K562 (cell line): ENCODE results near the gene SNRPD2. TPM values are rescaled to one million over a fixed set of nuclear protein-coding genes. Genes with fewer than 3 reads are reported as not detected.

Source experiments
- CHAMP1 ChIP-seq: fragments of 450-650 bp; IDR thresholded peaks from 2 replicates; pipeline ENCODE4 v1.6.1; 2016; ENCODE audit warnings: mild to moderate bottlenecking
- HBP1 ChIP-seq: fragments of 450-650 bp; formaldehyde crosslinking; IDR thresholded peaks from 2 replicates; pipeline ENCODE4 v1.4.0; 2022; ENCODE audit warnings: missing genetic modification characterization
- NFYB ChIP-seq: IDR thresholded peaks from 2 replicates; pipeline ENCODE4 v1.6.1; 2011; ENCODE audit warnings: mild to moderate bottlenecking, moderate library complexity; ENCODE audit not compliant: insufficient read length; ENCODE audit errors: extremely low read depth
- RBM22 ChIP-seq: fragments of 200-400 bp; formaldehyde crosslinking; IDR thresholded peaks from 2 replicates; pipeline ENCODE4 v1.6.1; 2018; ENCODE audit warnings: low read length, low read depth; ENCODE audit not compliant: poor library complexity, severe bottlenecking
- ZFPM2 ChIP-seq: fragments of 250-450 bp; sonication (Bioruptor Pico); IDR thresholded peaks from 2 replicates; pipeline ENCODE4 v1.5.1; 2022; ENCODE audit warnings: mild to moderate bottlenecking
- ZFX ChIP-seq: sonication (generic); formaldehyde crosslinking; IDR thresholded peaks from 2 replicates; pipeline ENCODE4 v1.8.0; 2022; ENCODE audit warnings: mild to moderate bottlenecking, missing genetic modification reagents, moderate library complexity
- ZNF146 ChIP-seq: IDR thresholded peaks from one replicate; pipeline ENCODE4 v1.6.1; 2018; ENCODE audit warnings: missing compliant biosample characterization; ENCODE audit not compliant: unreplicated experiment
- ZNF511 ChIP-seq: sonication (generic); formaldehyde crosslinking; IDR thresholded peaks from 2 replicates; pipeline ENCODE4 v1.8.0; 2022; ENCODE audit warnings: mild to moderate bottlenecking, missing genetic modification reagents
- ZNF639 ChIP-seq, 2 experiments: fragments of 200-800 bp in 1 of 2; sonication (Bioruptor generic) in 1 of 2; sonication (generic) in 1 of 2; formaldehyde crosslinking in 1 of 2; IDR thresholded peaks in 1 of 2; conservative IDR thresholded peaks in 1 of 2; 2 replicates each; pipeline versions ENCODE4 v1.5.0 to v1.6.1; 2016 to 2020; ENCODE audit warnings: missing compliant biosample characterization in 1 of 2, missing genetic modification characterization in 1 of 2, missing genetic modification reagents in 1 of 2
- polyA plus RNA-seq, 8 experiments: library from polyadenylated mRNA; depleted of rRNA in 4 of 8; stranded (reverse) in 5 of 8; unstranded in 3 of 8; fragments of >200 nt; fragmentation: Nextera tagmentation in 2 of 8; fragmentation: Illumina TruSeq in 1 of 8; extraction: Ambion mirVana in 2 of 8; extraction: Trizol in 1 of 8; gene quantifications; 2 replicates each; pipeline versions ENCODE4 v1.2.1 to v1.2.3, GENCODE V29; 2011 to 2014; ENCODE audit warnings: inconsistent platforms in 1 of 8, missing spikeins in 1 of 8
- total RNA-seq, 7 experiments: library from RNA; depleted of rRNA in 6 of 7; stranded (reverse); fragments of >200 nt in 6 of 7; fragmentation: Illumina TruSeq in 2 of 7; extraction: Trizol in 2 of 7; gene quantifications; 2 replicates each; pipeline versions ENCODE4 v1.2.1 to v1.2.3, GENCODE V29; 2011 to 2021; ENCODE audit warnings: low replicate concordance in 1 of 7
- TF ChIP-seq, protein P1 (sequence below): fragments of 150-350 bp; IDR thresholded peaks from 2 replicates; pipeline ENCODE4 v1.6.1; 2014; ENCODE audit warnings: low read depth, mild to moderate bottlenecking, low read length, borderline replicate concordance
- TF ChIP-seq, protein P2 (sequence below): fragments of 200-400 bp; formaldehyde crosslinking; IDR thresholded peaks from 2 replicates; pipeline ENCODE4 v1.6.1; 2017; ENCODE audit warnings: mild to moderate bottlenecking, low read depth, low read length, moderate library complexity
- TF ChIP-seq, protein P3 (sequence below): sonication (generic); formaldehyde crosslinking; IDR thresholded peaks from 2 replicates; pipeline ENCODE4 v1.8.1; 2022; ENCODE audit warnings: missing genetic modification reagents

SNRPD2 gene
- total and polyA plus RNA-seq, 9 of the 15 experiments (the other 6 are each of a cell fraction or from before 2014, with no cell fraction given): 728 to 4,411 (median 1,029) TPM

DNA sequence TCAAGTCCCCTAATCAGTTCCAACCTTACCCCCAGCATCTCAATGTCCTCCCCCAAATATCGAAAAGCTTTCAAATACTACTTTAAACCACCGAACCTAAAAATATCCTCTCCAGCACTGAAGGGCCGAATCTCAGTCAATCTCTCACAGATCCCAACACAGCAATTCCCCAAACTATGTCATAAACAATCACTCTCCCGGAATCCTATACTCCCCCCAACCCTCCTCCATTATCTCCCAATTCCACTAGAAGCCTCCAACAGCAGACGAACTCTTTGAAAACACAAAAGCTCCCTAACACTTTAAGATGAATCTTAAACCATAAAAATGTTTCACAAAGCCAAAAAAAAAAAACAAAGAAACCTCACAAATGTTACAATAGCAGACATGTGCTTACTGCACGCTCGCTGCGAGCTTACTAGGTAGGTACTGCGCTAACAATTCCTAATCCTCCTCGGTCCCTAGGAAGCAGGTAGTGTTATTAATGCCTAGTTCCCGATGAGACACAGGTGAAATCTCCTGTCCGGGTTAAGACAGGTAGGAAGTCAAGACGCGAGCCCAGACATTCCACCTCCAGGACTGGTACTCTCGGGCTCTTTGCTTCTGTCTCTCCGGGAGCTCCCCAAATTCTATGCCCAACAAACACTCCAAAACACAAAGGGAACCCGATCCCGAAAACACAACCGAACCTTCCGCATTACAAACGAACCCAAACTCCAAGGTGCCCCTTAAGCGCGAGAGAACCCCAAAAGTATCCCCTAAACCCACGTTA, 24.8 kb upstream of the SNRPD2 start (continued):
- TF ChIP-seq, protein P1, sequence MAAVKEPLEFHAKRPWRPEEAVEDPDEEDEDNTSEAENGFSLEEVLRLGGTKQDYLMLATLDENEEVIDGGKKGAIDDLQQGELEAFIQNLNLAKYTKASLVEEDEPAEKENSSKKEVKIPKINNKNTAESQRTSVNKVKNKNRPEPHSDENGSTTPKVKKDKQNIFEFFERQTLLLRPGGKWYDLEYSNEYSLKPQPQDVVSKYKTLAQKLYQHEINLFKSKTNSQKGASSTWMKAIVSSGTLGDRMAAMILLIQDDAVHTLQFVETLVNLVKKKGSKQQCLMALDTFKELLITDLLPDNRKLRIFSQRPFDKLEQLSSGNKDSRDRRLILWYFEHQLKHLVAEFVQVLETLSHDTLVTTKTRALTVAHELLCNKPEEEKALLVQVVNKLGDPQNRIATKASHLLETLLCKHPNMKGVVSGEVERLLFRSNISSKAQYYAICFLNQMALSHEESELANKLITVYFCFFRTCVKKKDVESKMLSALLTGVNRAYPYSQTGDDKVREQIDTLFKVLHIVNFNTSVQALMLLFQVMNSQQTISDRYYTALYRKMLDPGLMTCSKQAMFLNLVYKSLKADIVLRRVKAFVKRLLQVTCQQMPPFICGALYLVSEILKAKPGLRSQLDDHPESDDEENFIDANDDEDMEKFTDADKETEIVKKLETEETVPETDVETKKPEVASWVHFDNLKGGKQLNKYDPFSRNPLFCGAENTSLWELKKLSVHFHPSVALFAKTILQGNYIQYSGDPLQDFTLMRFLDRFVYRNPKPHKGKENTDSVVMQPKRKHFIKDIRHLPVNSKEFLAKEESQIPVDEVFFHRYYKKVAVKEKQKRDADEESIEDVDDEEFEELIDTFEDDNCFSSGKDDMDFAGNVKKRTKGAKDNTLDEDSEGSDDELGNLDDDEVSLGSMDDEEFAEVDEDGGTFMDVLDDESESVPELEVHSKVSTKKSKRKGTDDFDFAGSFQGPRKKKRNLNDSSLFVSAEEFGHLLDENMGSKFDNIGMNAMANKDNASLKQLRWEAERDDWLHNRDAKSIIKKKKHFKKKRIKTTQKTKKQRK: no peak
- no peak for TF ChIP-seq ZFPM2 (CRISPR knock-in tag)
- no peak for TF ChIP-seq NFYB
- TF ChIP-seq, protein P2, sequence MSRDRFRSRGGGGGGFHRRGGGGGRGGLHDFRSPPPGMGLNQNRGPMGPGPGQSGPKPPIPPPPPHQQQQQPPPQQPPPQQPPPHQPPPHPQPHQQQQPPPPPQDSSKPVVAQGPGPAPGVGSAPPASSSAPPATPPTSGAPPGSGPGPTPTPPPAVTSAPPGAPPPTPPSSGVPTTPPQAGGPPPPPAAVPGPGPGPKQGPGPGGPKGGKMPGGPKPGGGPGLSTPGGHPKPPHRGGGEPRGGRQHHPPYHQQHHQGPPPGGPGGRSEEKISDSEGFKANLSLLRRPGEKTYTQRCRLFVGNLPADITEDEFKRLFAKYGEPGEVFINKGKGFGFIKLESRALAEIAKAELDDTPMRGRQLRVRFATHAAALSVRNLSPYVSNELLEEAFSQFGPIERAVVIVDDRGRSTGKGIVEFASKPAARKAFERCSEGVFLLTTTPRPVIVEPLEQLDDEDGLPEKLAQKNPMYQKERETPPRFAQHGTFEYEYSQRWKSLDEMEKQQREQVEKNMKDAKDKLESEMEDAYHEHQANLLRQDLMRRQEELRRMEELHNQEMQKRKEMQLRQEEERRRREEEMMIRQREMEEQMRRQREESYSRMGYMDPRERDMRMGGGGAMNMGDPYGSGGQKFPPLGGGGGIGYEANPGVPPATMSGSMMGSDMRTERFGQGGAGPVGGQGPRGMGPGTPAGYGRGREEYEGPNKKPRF: no peak
- no peak for TF ChIP-seq ZNF639 (CRISPR knock-in tag; conservative IDR thresholded peaks at IDR 0.05 in 1 of 2, IDR thresholded peaks at IDR 0.05 in 1 of 2)
- TF ChIP-seq ZFX (CRISPR knock-in tag): no peak
- TF ChIP-seq, protein P3, sequence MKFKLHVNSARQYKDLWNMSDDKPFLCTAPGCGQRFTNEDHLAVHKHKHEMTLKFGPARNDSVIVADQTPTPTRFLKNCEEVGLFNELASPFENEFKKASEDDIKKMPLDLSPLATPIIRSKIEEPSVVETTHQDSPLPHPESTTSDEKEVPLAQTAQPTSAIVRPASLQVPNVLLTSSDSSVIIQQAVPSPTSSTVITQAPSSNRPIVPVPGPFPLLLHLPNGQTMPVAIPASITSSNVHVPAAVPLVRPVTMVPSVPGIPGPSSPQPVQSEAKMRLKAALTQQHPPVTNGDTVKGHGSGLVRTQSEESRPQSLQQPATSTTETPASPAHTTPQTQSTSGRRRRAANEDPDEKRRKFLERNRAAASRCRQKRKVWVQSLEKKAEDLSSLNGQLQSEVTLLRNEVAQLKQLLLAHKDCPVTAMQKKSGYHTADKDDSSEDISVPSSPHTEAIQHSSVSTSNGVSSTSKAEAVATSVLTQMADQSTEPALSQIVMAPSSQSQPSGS (CRISPR knock-in tag): no peak
- no peak for TF ChIP-seq ZNF511
- no peak for TF ChIP-seq CHAMP1
- no peak for TF ChIP-seq RBM22
- no peak for TF ChIP-seq ZNF146
- no peak for TF ChIP-seq HBP1 (CRISPR knock-in tag)
